Measurements from ENCODE around the gene AMZ1. TPM values are rescaled to one million over a fixed set of nuclear protein-coding genes. Genes with fewer than 3 reads are reported as not detected.

AMZ1 gene
- total and polyA plus RNA-seq, 2 donors (not counting 1 experiment from before 2014, with no cell fraction given): 0.26 to 0.33 TPM

DNA sequence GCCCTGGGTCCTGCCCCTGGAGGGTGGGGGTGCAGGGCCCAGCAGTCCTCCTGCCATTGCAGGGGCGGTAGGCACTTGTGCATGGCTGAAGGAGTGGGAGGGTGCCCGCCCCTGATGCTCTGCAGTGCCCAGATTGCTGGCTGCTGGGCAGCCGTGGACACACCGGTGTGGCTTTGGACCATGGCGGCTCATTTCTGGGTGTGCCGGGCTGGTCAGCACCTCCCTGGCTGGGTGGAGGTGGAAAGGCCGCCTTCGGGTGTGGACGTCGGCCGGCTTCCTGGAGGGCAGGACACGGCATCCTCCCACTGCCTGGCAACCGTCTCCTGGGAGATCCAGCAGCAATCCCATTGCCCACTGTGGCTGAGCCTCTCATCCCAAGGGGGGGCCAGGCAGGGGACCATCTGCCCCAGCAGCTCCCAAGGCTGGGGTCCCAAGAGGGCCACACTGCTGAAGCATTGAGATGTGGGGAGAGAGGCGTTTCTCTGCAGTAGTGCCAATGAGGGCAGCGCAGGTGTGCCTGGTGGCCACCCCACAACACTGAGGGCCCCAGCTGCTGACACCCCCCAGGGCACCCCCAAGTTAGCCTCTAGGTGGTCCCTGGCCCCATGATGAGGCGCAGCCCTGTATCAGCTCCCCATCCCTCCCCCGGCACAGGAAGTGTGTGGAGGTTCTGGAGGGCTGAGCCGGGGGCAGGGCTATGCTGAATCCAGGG, 43.3 kb upstream of the AMZ1 start:
- H3K79me2 ChIP-seq (ENCODE audit: control insufficient read depth, insufficient read depth, low read length): peaks cover 22% of the 10 kb centered on the region
- no peak overlapping the region for H2AFZ ChIP-seq (ENCODE audit: low read length)
- no peak for TF ChIP-seq EZH2 (IDR thresholded peaks at IDR 0.05; ENCODE audit: low read length, missing control alignments)
- no peak for TF ChIP-seq CTCF (conservative IDR thresholded peaks at IDR 0.05 in 1 of 2, IDR thresholded peaks at IDR 0.05 in 1 of 2; ENCODE audit: low read depth in 1 of 2, low read length in 2 of 2)
- no peak overlapping the region for H3K4me3 ChIP-seq (replicated peaks in 1 of 4; ENCODE audit: control extremely low read depth in 1 of 4, insufficient read depth in 1 of 4, low read depth in 3 of 4, low read length in 4 of 4)
- H3K27ac ChIP-seq (ENCODE audit: insufficient read depth, low read length): peak overlapping the region; percentile 8
- no peak overlapping the region for H3K9ac ChIP-seq (ENCODE audit: insufficient read depth, low read length)
- H3K4me1 ChIP-seq (ENCODE audit: control insufficient read depth, extremely low read depth, insufficient read depth, low read length): peaks cover 26% of the 10 kb centered on the region
- H3K27me3 ChIP-seq (ENCODE audit: control insufficient read depth, insufficient read depth, low read length): no peaks in the 10 kb centered on the region
- no peaks in the 10 kb centered on the region for H4K20me1 ChIP-seq (ENCODE audit: control insufficient read depth, extremely low read depth, insufficient read depth, low read length)
- no peak overlapping the region for H3K4me2 ChIP-seq (ENCODE audit: extremely low read depth, insufficient read depth, low read length)
- no peak for DNase-seq (ENCODE audit: low read depth in 2 of 2)
- H3K9me3 ChIP-seq (ENCODE audit: control insufficient read depth, insufficient read depth, low read depth, low read length): no peaks in the 10 kb centered on the region
- peaks cover 18% of the 10 kb centered on the region for H3K36me3 ChIP-seq (ENCODE audit: control insufficient read depth, insufficient read depth, low read length)

- H3K36me3 ChIP-seq (ENCODE audit: control insufficient read depth, insufficient read depth, low read length): peaks cover 15% of the 10 kb centered on the region
- no peaks in the 10 kb centered on the region for H3K9me3 ChIP-seq (ENCODE audit: control insufficient read depth, insufficient read depth, low read depth, low read length)
- H2AFZ ChIP-seq (ENCODE audit: low read length): no peak overlapping the region
- TF ChIP-seq CTCF (conservative IDR thresholded peaks at IDR 0.05 in 1 of 2, IDR thresholded peaks at IDR 0.05 in 1 of 2; ENCODE audit: low read depth in 1 of 2, low read length in 2 of 2) (no peak), EZH2 (IDR thresholded peaks at IDR 0.05; ENCODE audit: low read length, missing control alignments) (no peak)
- H3K4me2 ChIP-seq (ENCODE audit: extremely low read depth, insufficient read depth, low read length): no peak overlapping the region
- H3K79me2 ChIP-seq (ENCODE audit: control insufficient read depth, insufficient read depth, low read length): peaks cover 16% of the 10 kb centered on the region
- DNase-seq (ENCODE audit: low read depth in 2 of 2): no peak
- H3K4me3 ChIP-seq (replicated peaks in 1 of 4; ENCODE audit: control extremely low read depth in 1 of 4, insufficient read depth in 1 of 4, low read depth in 3 of 4, low read length in 4 of 4): no peak overlapping the region
- H3K27me3 ChIP-seq (ENCODE audit: control insufficient read depth, insufficient read depth, low read length): no peaks in the 10 kb centered on the region
- no peak overlapping the region for H3K9ac ChIP-seq (ENCODE audit: insufficient read depth, low read length)
- H3K27ac ChIP-seq (ENCODE audit: insufficient read depth, low read length): peak overlapping the region; percentile 8
- no peaks in the 10 kb centered on the region for H4K20me1 ChIP-seq (ENCODE audit: control insufficient read depth, extremely low read depth, insufficient read depth, low read length)
- H3K4me1 ChIP-seq (ENCODE audit: control insufficient read depth, extremely low read depth, insufficient read depth, low read length): peaks cover 23% of the 10 kb centered on the region
Measured at GRCh38 chr7:2645274-2645868, 42.6 kb upstream of the AMZ1 start.

DNA sequence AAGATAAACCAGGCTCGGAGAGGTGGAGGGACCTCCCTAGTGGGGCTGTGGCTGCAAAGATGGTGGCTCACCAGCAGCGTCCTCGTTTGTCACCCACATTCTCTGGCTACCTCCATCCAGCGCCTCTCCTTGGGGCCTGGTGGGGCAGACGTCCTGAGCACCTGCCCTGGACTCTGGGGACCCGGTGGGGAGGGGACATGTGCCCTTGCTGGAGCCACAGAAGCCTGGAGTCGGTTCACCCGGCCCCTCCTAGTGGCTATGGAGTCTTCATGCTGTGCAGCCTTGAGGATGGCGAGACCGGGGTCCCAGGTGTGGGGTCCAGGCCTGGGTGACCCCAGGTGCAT, 41.7 kb upstream of the AMZ1 start:
- Histone ChIP-seq H3K27ac (ENCODE audit: insufficient read depth, low read length) (no peak overlapping the region), H3K4me1 (ENCODE audit: control insufficient read depth, extremely low read depth, insufficient read depth, low read length) (peaks cover 13% of the 10 kb centered on the region), H3K4me3 (replicated peaks in 1 of 4; ENCODE audit: control extremely low read depth in 1 of 4, insufficient read depth in 1 of 4, low read depth in 3 of 4, low read length in 4 of 4) (no peak overlapping the region), H4K20me1 (ENCODE audit: control insufficient read depth, extremely low read depth, insufficient read depth, low read length) (no peaks in the 10 kb centered on the region), H3K27me3 (ENCODE audit: control insufficient read depth, insufficient read depth, low read length) (no peaks in the 10 kb centered on the region), H3K9me3 (ENCODE audit: control insufficient read depth, insufficient read depth, low read depth, low read length) (no peaks in the 10 kb centered on the region), H3K4me2 (ENCODE audit: extremely low read depth, insufficient read depth, low read length) (no peak overlapping the region), H2AFZ (ENCODE audit: low read length) (no peak overlapping the region), H3K79me2 (ENCODE audit: control insufficient read depth, insufficient read depth, low read length) (peaks cover 9% of the 10 kb centered on the region), H3K36me3 (ENCODE audit: control insufficient read depth, insufficient read depth, low read length) (peaks cover 14% of the 10 kb centered on the region), H3K9ac (ENCODE audit: insufficient read depth, low read length) (no peak overlapping the region)
- no peak for DNase-seq (ENCODE audit: low read depth in 2 of 2)
- TF ChIP-seq EZH2 (IDR thresholded peaks at IDR 0.05; ENCODE audit: low read length, missing control alignments): no peak
- TF ChIP-seq CTCF (conservative IDR thresholded peaks at IDR 0.05 in 1 of 2, IDR thresholded peaks at IDR 0.05 in 1 of 2; ENCODE audit: low read depth in 1 of 2, low read length in 2 of 2): no peak
